Suprapubic skin (tissue), 4 donors: Measurements from ENCODE around the gene LMNTD2. TPM values are rescaled to one million over a fixed set of nuclear protein-coding genes. Genes with fewer than 3 reads are reported as not detected.
A peak's percentile ranks its signal among the peaks of the same experiment; 100 is the strongest.

Source experiments
- DNase-seq, 2 donors: peaks; one replicate each; pipeline ENCODE4 v3.0.0-alpha.2; 2019; ENCODE audit warnings: low spot score in 2 of 2
- H3K27ac ChIP-seq: fragments of 200-600 bp; sonication (generic); one replicate; pipeline ENCODE4 v1.5.1; 2019
- H3K27me3 ChIP-seq: fragments of 200-600 bp; sonication (generic); one replicate; pipeline ENCODE4 v1.5.1; 2019
- H3K36me3 ChIP-seq: fragments of 200-600 bp; sonication (generic); one replicate; pipeline ENCODE4 v1.5.1; 2019
- H3K4me1 ChIP-seq: fragments of 200-600 bp; sonication (generic); one replicate; pipeline ENCODE4 v1.5.1; 2019
- H3K4me3 ChIP-seq: fragments of 200-600 bp; sonication (generic); one replicate; pipeline ENCODE4 v1.5.1; 2019; ENCODE audit warnings: mild to moderate bottlenecking
- H3K9me3 ChIP-seq: fragments of 200-600 bp; sonication (generic); one replicate; pipeline ENCODE4 v1.5.1; 2019
- EP300 ChIP-seq: sonication (generic); formaldehyde crosslinking; IDR thresholded peaks from one replicate; pipeline ENCODE4 v1.6.1; 2017; ENCODE audit warnings: antibody characterized with exemption
- POLR2A ChIP-seq, 2 donors: fragments of 450-650 bp; IDR thresholded peaks; one replicate each; pipeline ENCODE4 v1.6.1; 2017; ENCODE audit warnings: antibody characterized with exemption in 2 of 2, mild to moderate bottlenecking in 2 of 2, moderate library complexity in 2 of 2
- POLR2AphosphoS5 ChIP-seq, 3 donors: sonication (generic); formaldehyde crosslinking; IDR thresholded peaks; one replicate each; pipeline ENCODE4 v1.6.1; 2017; ENCODE audit warnings: antibody characterized with exemption in 3 of 3
- WGBS: methylation state at CpG from one replicate; pipeline ENCODE4 v1.1.5; 2018; 5-methylcytosine and 5-hydroxymethylcytosine counted together
- total RNA-seq, 4 donors: library from RNA; depleted of rRNA; stranded (reverse); fragments of >200 nt; gene quantifications; one replicate each; pipeline ENCODE4 v1.1.0, GENCODE V29; 2016
- TF ChIP-seq, protein P1 (sequence below), 2 donors: fragments of 200-600 bp in 1 of 2; fragments of 450-650 bp in 1 of 2; sonication (generic) in 1 of 2; IDR thresholded peaks; one replicate each; pipeline ENCODE4 v1.5.1; 2016 to 2019; ENCODE audit warnings: antibody characterized with exemption in 2 of 2, mild to moderate bottlenecking in 1 of 2, moderate library complexity in 1 of 2

LMNTD2 gene
- total RNA-seq, 4 donors from 2014 or later, result 6.3 to 17.8 (median 8.7) TPM

DNA sequence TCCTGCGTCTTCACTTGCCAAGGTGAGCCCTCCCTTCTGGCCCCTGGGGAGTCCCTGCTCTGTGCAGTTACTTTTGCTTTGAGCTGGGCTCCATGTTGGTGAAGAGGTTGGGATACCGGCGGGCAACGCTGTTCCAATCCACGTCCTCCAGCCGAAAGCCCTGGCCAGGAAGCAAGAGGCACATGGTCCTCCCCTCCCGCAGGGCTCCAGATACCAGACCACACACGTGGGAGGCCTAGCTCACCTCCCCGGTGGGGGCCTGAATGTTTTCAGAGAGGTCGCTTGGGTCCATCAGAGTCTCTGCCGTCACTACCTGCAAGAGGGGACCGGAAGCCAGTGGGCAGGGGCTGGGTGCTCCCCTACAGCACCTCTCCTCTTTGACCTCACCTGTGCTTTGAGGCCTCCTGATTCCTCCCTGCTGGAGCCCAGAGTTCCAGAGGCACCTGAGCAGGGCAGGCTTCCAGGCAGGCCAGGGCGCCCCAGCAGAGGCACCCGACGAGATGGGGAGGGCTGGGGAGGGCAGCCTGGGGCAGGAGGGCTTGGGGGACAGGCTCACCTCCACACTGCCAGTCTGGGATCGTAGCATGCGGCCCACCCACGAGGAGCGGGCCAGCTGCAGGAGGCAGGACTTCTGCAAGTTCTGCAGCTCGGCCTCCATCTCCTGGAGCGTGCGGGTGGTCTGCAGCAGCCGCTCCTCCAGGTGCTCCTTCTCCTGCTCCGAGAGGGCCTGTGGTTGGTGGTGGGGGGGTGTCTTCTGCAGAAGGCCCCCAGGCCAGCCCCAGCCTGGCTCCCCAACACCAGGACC is 3.0 kb downstream of the LMNTD2 start:
- TF ChIP-seq, protein P1, sequence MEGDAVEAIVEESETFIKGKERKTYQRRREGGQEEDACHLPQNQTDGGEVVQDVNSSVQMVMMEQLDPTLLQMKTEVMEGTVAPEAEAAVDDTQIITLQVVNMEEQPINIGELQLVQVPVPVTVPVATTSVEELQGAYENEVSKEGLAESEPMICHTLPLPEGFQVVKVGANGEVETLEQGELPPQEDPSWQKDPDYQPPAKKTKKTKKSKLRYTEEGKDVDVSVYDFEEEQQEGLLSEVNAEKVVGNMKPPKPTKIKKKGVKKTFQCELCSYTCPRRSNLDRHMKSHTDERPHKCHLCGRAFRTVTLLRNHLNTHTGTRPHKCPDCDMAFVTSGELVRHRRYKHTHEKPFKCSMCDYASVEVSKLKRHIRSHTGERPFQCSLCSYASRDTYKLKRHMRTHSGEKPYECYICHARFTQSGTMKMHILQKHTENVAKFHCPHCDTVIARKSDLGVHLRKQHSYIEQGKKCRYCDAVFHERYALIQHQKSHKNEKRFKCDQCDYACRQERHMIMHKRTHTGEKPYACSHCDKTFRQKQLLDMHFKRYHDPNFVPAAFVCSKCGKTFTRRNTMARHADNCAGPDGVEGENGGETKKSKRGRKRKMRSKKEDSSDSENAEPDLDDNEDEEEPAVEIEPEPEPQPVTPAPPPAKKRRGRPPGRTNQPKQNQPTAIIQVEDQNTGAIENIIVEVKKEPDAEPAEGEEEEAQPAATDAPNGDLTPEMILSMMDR (IDR thresholded peaks at IDR 0.05), result no peak
- TF ChIP-seq POLR2A (IDR thresholded peaks at IDR 0.05) (no peak), POLR2AphosphoS5 (IDR thresholded peaks at IDR 0.05) (no peak), EP300 (no peak)
- Histone ChIP-seq H3K36me3 (no peaks in the 10 kb centered on the region), H3K27ac (no peak overlapping the region), H3K4me1 (peaks cover 51% of the 10 kb centered on the region), H3K4me3 (no peak overlapping the region), H3K9me3 (no peaks in the 10 kb centered on the region), H3K27me3 (peaks cover 48% of the 10 kb centered on the region)
- no peak for DNase-seq
- 77% methylated on average over 14 of the region's 24 CpGs for WGBS

- no peak for DNase-seq
- peaks cover 43% of the 10 kb centered on the region for H3K4me1 ChIP-seq
- no peaks in the 10 kb centered on the region for H3K9me3 ChIP-seq
- 82% methylated on average over 12 of the region's 22 CpGs for WGBS
- H3K36me3 ChIP-seq, result no peaks in the 10 kb centered on the region
- TF ChIP-seq, protein P1 (IDR thresholded peaks at IDR 0.05), result no peak
- TF ChIP-seq POLR2A (IDR thresholded peaks at IDR 0.05) (no peak), EP300 (no peak), POLR2AphosphoS5 (IDR thresholded peaks at IDR 0.05) (no peak)
- H3K4me3 ChIP-seq, result no peak overlapping the region
- peaks cover 53% of the 10 kb centered on the region for H3K27me3 ChIP-seq
- H3K27ac ChIP-seq, result no peak overlapping the region
Observed at GRCh38 chr11:556662-557256, 3.8 kb downstream of the LMNTD2 start.

DNA sequence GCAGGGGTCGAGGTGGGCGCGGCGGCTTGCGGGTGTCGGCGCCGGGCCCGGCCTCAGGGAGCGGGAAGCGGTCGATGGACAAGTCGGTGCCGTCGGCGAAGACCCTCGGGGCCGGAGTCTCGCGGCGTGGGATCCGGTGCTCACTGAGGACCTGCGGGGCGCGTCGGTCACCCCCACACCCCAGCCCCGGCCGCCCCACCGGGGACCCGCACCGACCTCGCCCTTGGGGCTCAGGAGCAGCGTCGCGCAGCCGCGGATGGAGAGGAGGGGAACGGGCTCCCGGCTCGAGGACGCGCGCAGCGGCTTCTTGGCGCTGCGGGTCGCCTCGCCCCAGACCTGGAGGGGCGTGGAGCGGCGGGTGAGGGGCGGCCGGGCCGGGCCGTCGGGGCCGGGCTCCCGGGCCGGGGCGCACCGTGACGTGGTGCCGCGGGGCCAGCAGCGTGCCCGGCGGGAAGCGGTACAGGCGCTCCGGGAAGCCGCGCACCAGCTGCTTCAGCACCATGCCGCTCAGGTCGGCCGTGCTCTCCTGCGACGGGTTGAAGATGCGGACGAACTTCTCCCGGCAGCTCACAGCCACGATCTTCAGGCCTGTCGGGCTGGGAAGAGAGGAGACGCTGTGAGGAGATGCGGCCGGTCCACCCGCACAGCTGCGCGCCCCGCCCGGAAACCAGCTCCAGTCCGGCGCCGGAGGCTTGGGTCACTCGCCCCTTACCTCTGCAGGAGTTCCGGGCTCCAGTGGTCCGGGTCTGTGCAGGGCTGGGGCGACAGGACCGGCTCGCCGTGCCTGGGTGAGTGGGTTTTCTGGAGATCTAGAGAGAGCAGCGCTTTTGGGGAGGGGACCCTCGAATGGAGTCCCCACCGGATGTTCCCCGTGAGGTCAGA is 4.5 kb downstream of the LMNTD2 start:
- TF ChIP-seq POLR2A (IDR thresholded peaks at IDR 0.05) (no peak), POLR2AphosphoS5 (IDR thresholded peaks at IDR 0.05) (no peak), EP300 (no peak)
- TF ChIP-seq, protein P1 (IDR thresholded peaks at IDR 0.05), result no peak
- WGBS, result 9% methylated on average over 44 of the region's 104 CpGs
- Histone ChIP-seq H3K4me3 (peak overlapping the region; percentile 49), H3K27ac (no peak overlapping the region), H3K9me3 (no peaks in the 10 kb centered on the region), H3K4me1 (peaks cover 36% of the 10 kb centered on the region), H3K27me3 (peaks cover 54% of the 10 kb centered on the region), H3K36me3 (no peaks in the 10 kb centered on the region)
- no peak for DNase-seq

- peaks cover 32% of the 10 kb centered on the region for H3K4me1 ChIP-seq
- H3K36me3 ChIP-seq, result no peaks in the 10 kb centered on the region
- WGBS, result 2% methylated on average over 14 of the region's 57 CpGs
- peak overlapping the region; percentile 49 for H3K4me3 ChIP-seq
- no peaks in the 10 kb centered on the region for H3K9me3 ChIP-seq
- H3K27me3 ChIP-seq, result peaks cover 54% of the 10 kb centered on the region
- no peak for DNase-seq
- H3K27ac ChIP-seq, result no peak overlapping the region
- TF ChIP-seq POLR2A (IDR thresholded peaks at IDR 0.05), result no peak
- TF ChIP-seq, protein P1 (IDR thresholded peaks at IDR 0.05), result no peak
- no peak for TF ChIP-seq POLR2AphosphoS5 (IDR thresholded peaks at IDR 0.05)
- TF ChIP-seq EP300, result no peak
Observed at GRCh38 chr11:555227-555779, 5.2 kb downstream of the LMNTD2 start.
